WI38 (cell line): Measurements from ENCODE around the gene SEC23A.
"Not testable (repeated sequence)": the region's sequence is repeated elsewhere in the genome, so short reads cannot be mapped to it uniquely, and the experiment has no call there.

ENCODE experiments used
- H3K4me3 ChIP-seq: 2 replicates; pipeline ENCODE4 v1.5.1; 2011; ENCODE audit warnings: low read depth, mild to moderate bottlenecking, control low read depth, low read length
- TF ChIP-seq, protein P1 (sequence below): IDR thresholded peaks from 2 replicates; pipeline ENCODE4 v1.5.1; 2012; ENCODE audit warnings: low read depth, mild to moderate bottlenecking, control low read depth, low read length

The SEC23A gene

DNA sequence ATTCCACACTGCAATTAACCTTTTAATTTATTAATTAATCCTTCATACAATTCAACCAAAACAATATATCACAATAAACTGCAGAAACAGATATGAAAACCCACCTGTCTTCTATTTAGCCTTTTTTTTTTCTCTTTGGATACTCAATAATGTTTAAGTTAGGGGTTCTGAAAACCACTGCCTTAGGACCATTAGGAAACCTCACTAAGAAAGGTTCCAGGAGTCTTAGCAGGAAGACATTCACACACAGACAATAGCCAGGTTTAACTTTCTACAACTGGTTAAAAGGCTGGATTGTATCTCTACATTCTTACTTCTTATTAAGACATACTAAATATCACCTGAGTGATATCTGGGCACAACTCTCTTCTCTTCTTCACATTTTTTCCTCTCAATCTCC lies 3.3 kb downstream of the SEC23A start:
- TF ChIP-seq, protein P1, sequence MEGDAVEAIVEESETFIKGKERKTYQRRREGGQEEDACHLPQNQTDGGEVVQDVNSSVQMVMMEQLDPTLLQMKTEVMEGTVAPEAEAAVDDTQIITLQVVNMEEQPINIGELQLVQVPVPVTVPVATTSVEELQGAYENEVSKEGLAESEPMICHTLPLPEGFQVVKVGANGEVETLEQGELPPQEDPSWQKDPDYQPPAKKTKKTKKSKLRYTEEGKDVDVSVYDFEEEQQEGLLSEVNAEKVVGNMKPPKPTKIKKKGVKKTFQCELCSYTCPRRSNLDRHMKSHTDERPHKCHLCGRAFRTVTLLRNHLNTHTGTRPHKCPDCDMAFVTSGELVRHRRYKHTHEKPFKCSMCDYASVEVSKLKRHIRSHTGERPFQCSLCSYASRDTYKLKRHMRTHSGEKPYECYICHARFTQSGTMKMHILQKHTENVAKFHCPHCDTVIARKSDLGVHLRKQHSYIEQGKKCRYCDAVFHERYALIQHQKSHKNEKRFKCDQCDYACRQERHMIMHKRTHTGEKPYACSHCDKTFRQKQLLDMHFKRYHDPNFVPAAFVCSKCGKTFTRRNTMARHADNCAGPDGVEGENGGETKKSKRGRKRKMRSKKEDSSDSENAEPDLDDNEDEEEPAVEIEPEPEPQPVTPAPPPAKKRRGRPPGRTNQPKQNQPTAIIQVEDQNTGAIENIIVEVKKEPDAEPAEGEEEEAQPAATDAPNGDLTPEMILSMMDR = no peak
- no peak overlapping the region for H3K4me3 ChIP-seq

DNA sequence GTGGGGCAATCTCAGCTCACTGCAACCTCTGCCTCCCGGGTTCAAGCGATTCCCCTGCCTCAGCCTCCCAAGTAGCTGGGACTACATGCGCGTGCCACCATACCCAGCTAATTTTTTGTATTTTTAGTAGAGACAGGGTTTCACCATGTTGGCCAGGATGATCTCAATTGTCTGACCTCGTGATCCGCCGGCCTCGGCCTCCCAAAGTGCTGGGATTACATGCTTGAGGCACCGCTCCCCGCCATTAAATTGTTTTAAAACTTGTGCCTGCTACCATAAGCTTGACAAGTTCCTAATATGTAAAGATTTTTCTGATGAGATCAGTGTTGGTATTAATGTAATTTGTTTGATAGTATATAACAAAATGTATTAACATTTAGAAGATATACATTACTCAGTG lies 3.8 kb downstream of the SEC23A start:
- H3K4me3 ChIP-seq = not testable (repeated sequence)

DNA sequence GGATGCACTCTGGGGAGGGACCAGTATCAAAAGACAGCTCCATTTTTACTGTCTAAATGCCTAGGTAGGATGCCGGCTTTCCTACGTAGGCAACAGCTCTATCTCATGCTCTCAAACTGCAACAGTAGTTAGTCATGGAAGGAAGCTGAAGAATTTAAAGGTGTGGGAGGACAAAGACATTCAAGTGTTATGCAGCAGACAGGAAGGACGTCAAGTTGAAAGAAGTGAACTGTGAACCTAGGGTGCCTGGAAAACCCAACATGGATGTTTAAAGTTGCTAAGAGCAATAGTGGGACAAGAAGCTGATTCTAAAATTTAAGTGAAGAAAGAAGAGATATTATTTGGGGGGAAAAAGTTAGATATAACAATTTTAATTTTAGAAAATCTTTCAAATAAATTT lies 5.9 kb downstream of the SEC23A start:
- TF ChIP-seq, protein P1 = no peak

DNA sequence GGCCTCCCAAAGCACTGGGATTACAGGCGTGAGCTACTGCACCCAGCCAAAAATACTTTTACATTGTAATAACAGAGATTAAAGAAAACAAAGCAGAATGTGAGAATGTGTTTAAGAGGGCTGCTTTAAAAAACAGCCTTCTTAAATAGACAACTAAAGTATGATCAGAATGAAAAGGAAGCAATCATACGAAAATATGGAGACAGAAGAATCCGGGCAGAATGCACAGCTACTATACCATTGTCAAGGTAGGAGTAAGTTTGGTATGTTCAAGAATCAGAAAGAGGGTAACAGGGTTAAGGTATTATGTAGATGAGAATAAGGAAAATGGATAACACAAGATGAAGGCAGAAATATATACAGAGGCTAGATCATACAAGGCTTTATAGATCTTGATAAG lies 8.5 kb downstream of the SEC23A start:
- no peak overlapping the region for H3K4me3 ChIP-seq
- TF ChIP-seq, protein P1 = no peak

More for the DNA sequence above, 5.9 kb downstream of the SEC23A start:
- no peak overlapping the region for H3K4me3 ChIP-seq

DNA sequence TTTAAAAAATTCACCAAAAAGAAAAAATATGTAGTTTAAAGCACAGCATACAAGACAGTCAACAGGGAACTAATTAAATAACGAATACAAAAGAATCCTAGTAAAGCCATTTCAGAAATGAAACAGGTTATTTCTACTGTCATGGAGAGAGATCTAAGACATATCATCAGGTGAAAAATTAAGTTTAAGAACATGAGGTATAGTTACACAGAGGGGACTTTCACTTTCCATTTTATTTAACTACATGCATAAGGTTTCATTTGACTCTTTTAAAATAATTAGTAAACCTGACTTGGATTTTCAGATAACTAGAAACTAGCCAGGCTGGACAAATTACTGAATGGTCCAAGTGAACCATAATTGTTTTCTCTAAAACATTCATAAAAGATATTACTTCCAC lies 11.3 kb downstream of the SEC23A start:
- H3K4me3 ChIP-seq = no peak overlapping the region
- TF ChIP-seq, protein P1 = no peak

DNA sequence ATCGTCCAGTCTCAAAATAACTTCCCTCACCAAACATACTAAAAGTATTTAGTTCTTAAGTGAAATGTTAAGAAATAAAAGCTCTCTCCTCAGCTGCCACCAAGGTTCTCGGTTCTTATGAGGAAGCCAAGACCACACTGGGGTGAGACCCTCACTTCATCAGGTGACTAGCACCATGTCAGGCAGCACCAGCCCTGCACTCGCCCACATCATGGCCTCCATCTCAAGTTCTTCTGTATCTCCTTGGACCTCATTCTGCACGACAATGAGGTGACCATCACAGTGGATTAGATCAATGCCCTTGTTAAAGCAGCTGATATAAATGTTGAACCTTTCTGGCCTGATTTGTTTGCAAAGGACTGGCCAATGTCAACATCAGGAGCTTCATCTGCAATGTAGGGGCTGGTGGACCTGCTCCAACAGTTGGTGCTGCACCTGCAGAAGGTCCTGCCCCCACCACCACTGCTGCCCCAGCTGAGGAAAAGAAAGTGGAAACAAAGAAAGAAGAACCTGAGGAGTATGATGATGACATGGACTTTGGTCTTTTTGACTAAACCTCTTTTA lies 12.4 kb downstream of the SEC23A start:
- H3K4me3 ChIP-seq = no peak overlapping the region
- TF ChIP-seq, protein P1 = no peak

DNA sequence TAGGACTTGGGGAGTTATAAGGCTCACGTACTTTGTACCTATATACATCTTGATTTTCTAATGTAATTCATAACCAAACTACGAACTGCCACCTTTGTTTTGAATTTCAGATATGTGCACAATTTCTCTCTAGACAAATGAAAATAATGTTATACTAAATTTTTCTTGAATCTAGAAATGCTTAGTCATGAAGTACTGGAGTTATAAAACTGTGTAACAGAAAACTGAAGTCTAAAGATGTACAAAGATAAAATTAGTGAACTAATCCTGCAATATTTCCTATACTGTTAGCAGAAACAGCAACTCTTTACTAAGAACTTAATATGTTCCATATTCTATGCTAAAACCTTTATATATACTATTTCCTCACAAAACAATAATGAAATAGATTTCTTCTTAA lies 15.5 kb downstream of the SEC23A start:
- TF ChIP-seq, protein P1 = no peak
- no peak overlapping the region for H3K4me3 ChIP-seq

DNA sequence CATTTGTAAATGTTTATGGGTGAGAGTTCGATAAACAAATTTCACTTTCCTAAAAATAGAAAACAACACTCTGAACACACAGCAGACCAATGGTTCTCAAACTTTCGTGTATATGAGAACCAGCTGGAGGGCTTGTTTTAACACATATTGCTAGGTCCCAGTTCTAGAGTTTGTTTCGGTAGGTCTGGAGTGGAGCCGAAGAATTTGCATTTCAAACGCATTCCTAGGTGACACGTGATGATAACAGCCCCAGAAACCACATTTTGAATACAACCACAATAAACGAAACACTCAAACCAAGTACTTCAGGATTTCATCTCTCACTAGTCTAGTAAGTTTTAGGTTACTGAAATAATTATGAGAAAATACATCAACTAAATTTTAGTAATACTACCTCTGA lies 17.1 kb downstream of the SEC23A start:
- TF ChIP-seq, protein P1 = no peak
- H3K4me3 ChIP-seq = no peak overlapping the region
